ENCODE results near the gene HIPK3.

Gene HIPK3

DNA sequence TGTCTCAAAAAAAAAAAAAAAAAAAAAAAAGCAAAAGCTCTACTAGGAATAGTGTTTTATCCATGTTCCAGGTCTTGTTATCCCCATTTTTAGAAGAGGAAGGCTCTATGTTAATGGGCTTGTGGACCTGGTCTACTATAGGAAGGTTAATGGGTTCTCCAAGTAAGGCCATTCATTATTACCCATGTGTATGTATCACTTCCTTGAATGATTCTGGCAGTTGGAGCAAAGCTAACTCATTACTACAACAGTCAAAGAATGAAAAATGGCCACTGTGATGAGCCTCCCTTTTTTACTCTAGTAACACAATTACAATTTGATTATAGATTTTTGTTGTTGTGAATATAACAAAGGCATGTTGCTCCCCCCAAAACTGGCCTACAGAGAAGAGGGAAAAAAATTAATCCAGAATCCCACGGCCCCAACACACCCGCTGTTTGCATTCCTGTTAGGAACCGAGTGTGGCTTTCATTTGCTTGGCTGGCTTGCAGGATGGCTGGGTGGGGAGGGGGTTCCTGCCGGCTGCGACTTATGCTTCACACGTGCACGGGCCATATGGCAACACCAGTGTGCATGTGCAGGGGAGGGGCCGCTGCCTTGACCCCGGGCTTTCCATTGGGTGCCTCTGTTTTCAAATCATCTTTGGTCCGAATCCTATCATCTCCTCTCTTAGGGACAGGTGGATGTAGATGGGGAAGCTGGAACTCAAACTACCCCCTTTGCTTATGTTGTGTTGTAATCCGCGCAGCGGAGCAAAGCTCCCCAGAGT is 148.8 kb downstream of the HIPK3 start:
- Mint-ChIP-seq H3K4me3 (no peak overlapping the region), H3K36me3 (no peaks in the 10 kb centered on the region), H3K27ac (no peak overlapping the region), H3K9me3 (no peaks in the 10 kb centered on the region), H3K4me1 (no peaks in the 10 kb centered on the region)
- DNase-seq (ENCODE audit: low spot score in 2 of 2), result no peak
- no peak for ATAC-seq
